ENCODE measurements around the gene CAMTA1.

Gene CAMTA1

GRCh38 chr1:7658099-7658498 is 872.8 kb downstream of the CAMTA1 start:
- DNase-seq (ENCODE audit: low read depth) = no peak

- DNase-seq (ENCODE audit: low read depth) = no peak
Observed at GRCh38 chr1:7659514-7659913, 874.3 kb downstream of the CAMTA1 start.

DNA sequence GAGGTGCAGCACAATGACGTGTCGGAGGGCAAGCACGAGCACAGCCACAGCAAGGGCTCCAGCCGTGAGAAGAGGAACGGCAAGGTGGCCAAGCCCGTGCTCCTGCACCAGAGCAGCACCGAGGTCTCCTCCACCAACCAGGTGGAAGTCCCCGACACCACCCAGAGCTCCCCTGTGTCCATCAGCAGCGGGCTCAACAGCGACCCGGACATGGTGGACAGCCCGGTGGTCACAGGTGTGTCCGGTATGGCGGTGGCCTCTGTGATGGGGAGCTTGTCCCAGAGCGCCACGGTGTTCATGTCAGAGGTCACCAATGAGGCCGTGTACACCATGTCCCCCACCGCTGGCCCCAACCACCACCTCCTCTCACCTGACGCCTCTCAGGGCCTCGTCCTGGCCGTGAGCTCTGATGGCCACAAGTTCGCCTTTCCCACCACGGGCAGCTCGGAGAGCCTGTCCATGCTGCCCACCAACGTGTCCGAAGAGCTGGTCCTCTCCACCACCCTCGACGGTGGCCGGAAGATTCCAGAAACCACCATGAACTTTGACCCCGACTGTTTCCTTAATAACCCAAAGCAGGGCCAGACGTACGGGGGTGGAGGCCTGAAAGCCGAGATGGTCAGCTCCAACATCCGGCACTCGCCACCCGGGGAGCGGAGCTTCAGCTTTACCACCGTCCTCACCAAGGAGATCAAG is 878.3 kb downstream of the CAMTA1 start:
- no peak for DNase-seq (ENCODE audit: low read depth)

DNA sequence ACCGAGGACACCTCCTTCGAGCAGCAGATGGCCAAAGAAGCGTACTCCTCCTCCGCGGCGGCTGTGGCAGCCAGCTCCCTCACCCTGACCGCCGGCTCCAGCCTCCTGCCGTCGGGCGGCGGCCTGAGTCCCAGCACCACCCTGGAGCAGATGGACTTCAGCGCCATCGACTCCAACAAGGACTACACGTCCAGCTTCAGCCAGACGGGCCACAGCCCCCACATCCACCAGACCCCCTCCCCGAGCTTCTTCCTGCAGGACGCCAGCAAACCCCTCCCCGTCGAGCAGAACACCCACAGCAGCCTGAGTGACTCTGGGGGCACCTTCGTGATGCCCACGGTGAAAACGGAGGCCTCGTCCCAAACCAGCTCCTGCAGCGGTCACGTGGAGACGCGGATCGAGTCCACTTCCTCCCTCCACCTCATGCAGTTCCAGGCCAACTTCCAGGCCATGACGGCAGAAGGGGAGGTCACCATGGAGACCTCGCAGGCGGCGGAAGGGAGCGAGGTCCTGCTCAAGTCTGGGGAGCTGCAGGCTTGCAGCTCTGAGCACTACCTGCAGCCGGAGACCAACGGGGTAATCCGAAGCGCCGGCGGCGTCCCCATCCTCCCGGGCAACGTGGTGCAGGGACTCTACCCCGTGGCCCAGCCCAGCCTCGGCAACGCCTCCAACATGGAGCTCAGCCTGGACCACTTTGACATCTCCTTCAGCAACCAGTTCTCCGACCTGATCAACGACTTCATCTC is 879.1 kb downstream of the CAMTA1 start:
- no peak for DNase-seq (ENCODE audit: low read depth)

GRCh38 chr1:7664893-7665250 is 879.6 kb downstream of the CAMTA1 start:
- no peak for DNase-seq (ENCODE audit: low read depth)

GRCh38 chr1:7666249-7666648 is 881.0 kb downstream of the CAMTA1 start:
- DNase-seq (ENCODE audit: low read depth) = no peak

- DNase-seq (ENCODE audit: low read depth) = no peak
Observed at GRCh38 chr1:7667159-7667558, 881.9 kb downstream of the CAMTA1 start.

DNA sequence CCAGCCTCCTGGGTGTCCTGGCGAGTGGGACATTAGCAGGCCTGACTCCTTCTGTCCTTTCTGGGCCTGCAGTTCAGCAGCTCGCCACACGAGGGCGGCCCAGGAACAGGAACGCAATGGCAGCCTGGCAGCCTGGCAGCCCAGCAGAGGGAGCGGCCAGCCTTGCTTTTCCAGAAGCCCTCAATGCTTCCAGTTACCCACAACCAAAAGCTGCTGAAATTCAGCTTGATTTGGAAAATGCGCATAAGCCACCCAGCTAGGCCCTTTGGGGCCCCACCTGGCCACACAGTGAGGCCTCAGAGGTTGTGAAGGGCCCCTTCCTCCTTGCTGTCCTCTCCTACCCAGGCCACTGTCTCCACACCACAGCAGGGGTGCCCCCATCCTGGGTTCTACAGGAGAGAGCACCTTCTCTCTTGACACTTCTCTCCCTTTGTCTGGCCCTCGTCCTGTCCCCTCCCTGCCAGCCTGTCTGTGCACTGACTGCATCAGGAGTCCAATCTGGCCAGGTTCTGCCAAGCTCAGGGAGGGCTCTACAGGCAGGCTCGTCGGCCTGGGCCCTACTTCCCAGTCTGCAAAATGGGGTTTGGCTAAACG is 882.5 kb downstream of the CAMTA1 start:
- DNase-seq (ENCODE audit: low read depth) = peak; percentile 57

- DNase-seq (ENCODE audit: low read depth) = peak; percentile 30
Observed at GRCh38 chr1:7669559-7670311, 884.5 kb downstream of the CAMTA1 start.

GRCh38 chr1:7670334-7671145 is 885.3 kb downstream of the CAMTA1 start:
- DNase-seq (ENCODE audit: low read depth) = no peak

- no peak for DNase-seq (ENCODE audit: low read depth)
Observed at GRCh38 chr1:7671146-7671465, 885.9 kb downstream of the CAMTA1 start.

DNA sequence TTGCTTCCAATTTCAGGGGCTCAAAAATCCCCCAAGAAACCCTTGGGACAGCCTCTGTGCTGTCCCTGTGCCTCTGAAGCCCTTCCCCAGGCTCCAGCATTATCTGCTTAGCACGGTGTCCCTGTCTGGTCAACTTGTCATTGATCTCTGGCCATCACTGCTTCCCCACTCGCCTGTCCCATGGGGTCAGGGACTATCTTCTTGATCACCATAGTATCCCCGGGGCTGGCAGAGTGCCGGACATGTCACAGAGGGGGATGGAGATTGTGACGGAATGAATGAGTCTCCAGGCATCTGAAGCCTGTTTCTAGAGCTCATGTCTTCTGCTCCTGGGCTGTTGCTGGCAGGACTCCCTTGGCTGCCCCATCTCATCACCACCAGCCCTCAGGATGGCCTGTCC is 886.4 kb downstream of the CAMTA1 start:
- no peak for DNase-seq (ENCODE audit: low read depth)

DNA sequence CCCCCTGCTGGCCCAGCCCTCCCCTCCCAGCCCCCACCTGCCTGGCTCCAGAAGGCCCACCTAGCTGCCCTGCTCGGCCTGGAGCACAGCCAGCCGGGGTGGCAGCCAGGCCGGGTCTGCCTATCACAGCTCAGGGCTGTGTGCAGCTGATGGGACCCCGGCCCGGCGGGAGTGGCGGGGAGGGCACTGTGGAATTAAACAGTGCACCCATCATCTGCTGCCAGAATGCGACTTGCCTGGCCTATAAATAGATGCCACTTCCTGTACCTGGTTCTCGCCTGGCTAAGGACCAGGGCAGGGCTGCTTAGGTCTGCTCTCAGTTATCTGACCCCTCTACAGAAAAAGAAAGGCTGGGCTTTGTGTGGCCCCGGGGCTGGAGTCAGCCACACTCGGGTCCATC is 887.6 kb downstream of the CAMTA1 start:
- no peak for DNase-seq (ENCODE audit: low read depth)

DNA sequence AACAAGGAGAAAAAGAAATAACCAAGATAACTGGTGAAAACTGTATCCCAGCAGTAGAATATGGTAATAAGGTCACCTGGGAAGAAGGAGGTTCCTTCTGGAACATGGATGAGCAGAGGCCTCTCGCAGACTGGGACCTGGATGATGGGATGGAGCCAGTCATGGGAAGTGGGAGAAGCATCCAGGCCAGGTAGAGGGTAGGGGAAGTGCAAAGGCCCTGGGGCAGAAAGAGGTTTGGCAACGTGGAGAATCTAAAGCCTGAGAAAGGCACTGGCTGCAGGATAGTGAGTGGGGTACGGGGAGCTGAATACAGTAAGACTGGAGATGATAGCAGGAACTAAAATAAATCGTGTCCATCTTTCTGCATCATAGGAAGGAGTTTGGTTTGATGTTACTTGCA is 889.7 kb downstream of the CAMTA1 start:
- DNase-seq (ENCODE audit: low read depth) = no peak

- DNase-seq (ENCODE audit: low read depth) = no peak
Observed at GRCh38 chr1:7675431-7676273, 890.4 kb downstream of the CAMTA1 start.

DNA sequence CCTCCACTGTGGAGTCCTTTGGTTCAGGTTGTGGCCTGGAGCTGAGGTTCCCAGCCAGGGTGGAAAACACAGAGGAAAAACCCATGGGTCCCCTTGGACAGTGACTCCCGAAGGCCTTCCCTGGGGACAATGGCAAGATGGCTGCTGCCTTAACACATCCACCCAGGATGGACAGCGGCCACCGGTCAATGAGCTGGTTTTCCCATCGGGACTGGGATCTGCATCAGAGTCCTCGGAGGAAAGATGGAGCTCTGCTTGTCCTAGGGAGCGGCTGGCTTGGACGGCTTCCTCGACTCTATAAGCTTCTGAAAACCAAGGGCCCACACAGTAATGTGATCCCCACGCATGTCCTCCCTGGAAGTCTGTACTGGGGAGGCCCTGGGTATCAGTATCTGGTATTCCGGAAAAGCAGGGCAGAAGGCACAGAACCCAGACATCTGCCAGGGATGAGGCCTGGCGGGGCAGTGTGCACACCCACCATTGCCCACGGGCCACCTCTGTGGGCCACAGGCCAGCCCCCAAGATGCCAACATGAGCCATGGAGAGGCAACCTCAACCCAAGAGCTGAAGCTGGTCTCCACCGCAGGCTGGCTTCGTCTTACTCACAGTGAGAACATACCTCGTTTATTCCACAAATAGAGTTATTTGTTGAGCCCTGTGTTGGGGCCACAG is 891.2 kb downstream of the CAMTA1 start:
- no peak for DNase-seq (ENCODE audit: low read depth)

- DNase-seq (ENCODE audit: low read depth) = no peak
Observed at GRCh38 chr1:7677111-7677510, 891.9 kb downstream of the CAMTA1 start.

DNA sequence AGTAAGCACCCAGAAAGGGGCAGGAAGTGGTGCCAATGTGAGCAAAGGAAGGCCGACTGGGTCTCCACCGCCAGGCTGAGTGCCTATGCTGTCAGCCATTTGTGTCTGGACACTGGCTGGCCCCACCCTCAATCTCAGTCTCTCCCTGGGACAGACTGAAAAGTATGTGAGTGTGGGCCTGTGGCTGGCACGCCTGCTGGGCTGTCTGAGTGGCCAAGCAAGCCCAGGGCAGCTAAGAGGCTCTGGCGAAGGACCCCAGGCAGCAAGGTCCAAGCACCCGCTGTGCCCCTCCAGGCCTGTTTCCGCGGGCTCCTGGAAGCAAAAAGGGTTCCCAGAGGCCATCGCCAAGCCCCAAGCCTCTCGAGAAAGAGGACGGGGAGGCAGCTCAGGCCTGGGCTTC is 892.6 kb downstream of the CAMTA1 start:
- no peak for DNase-seq (ENCODE audit: low read depth)

- DNase-seq (ENCODE audit: low read depth) = no peak
Observed at GRCh38 chr1:7678491-7679158, 893.4 kb downstream of the CAMTA1 start.
